HEK293T (cell line): ENCODE measurements around the gene TBC1D8.

ENCODE experiments used
- CTCF ChIA-PET: fragments of 350-600 bp; formaldehyde crosslinking; extraction: SDS; loops from one replicate; lab custom pipeline; 2021; ENCODE audit warnings: antibody characterized with exemption, inconsistent platforms; lab: Yijun Ruan, JAX
- POLR2A ChIA-PET: fragments of 350-600 bp; formaldehyde crosslinking; extraction: SDS; loops from one replicate; lab custom pipeline; 2020; ENCODE audit warnings: antibody characterized with exemption, inconsistent platforms; lab: Yijun Ruan, JAX
- DNase-seq: peaks from one replicate; pipeline ENCODE4 v3.0.0; 2012; ENCODE audit warnings: mixed read lengths; ENCODE audit errors: extremely low spot score
- ARNT ChIP-seq: fragments of 450-650 bp; IDR thresholded peaks from 2 replicates; pipeline ENCODE4 v1.6.1; 2017; ENCODE audit warnings: mild to moderate bottlenecking
- BHLHE40 ChIP-seq: fragments of 450-650 bp; IDR thresholded peaks from 2 replicates; pipeline ENCODE4 v1.6.1; 2016; ENCODE audit warnings: mild to moderate bottlenecking, moderate library complexity, borderline replicate concordance
- CTBP1 ChIP-seq: fragments of 450-650 bp; IDR thresholded peaks from 2 replicates; pipeline ENCODE4 v1.6.1; 2016; ENCODE audit warnings: borderline replicate concordance
- ELF4 ChIP-seq: fragments of 450-650 bp; IDR thresholded peaks from 2 replicates; pipeline ENCODE4 v1.6.1; 2017; ENCODE audit warnings: antibody characterized with exemption
- FOXA1 ChIP-seq: fragments of 450-650 bp; IDR thresholded peaks from 2 replicates; pipeline ENCODE4 v1.6.1; 2016; ENCODE audit warnings: mild to moderate bottlenecking
- FOXK2 ChIP-seq: fragments of 450-650 bp; IDR thresholded peaks from 2 replicates; pipeline ENCODE4 v1.6.1; 2016; ENCODE audit warnings: mild to moderate bottlenecking
- FOXM1 ChIP-seq: fragments of 450-650 bp; IDR thresholded peaks from 2 replicates; pipeline ENCODE4 v1.6.1; 2017; ENCODE audit warnings: mild to moderate bottlenecking, borderline replicate concordance
- HDGF ChIP-seq: fragments of 450-650 bp; IDR thresholded peaks from 2 replicates; pipeline ENCODE4 v1.6.1; 2017; ENCODE audit warnings: antibody characterized with exemption, borderline replicate concordance
- L3MBTL2 ChIP-seq: fragments of 450-650 bp; conservative IDR thresholded peaks from 2 replicates; pipeline ENCODE4 v1.6.1; 2016; ENCODE audit warnings: mild to moderate bottlenecking
- LEF1 ChIP-seq: fragments of 450-650 bp; IDR thresholded peaks from 2 replicates; pipeline ENCODE4 v1.6.1; 2017; ENCODE audit warnings: mild to moderate bottlenecking, borderline replicate concordance
- NFRKB ChIP-seq: fragments of 450-650 bp; IDR thresholded peaks from 2 replicates; pipeline ENCODE4 v1.6.1; 2016; ENCODE audit warnings: mild to moderate bottlenecking, moderate library complexity
- SP1 ChIP-seq: fragments of 450-650 bp; IDR thresholded peaks from 2 replicates; pipeline ENCODE4 v1.6.1; 2017
- SUZ12 ChIP-seq: fragments of 450-650 bp; IDR thresholded peaks from 2 replicates; pipeline ENCODE4 v1.6.1; 2016; ENCODE audit warnings: mild to moderate bottlenecking
- TARDBP ChIP-seq: fragments of 450-650 bp; IDR thresholded peaks from 2 replicates; pipeline ENCODE4 v1.6.1; 2016
- ZNF384 ChIP-seq: fragments of 450-650 bp; IDR thresholded peaks from 2 replicates; pipeline ENCODE4 v1.6.1; 2016
- TF ChIP-seq, protein P1 (sequence below): fragments of 450-650 bp; IDR thresholded peaks from 2 replicates; pipeline ENCODE4 v1.6.1; 2016

Gene TBC1D8

DNA sequence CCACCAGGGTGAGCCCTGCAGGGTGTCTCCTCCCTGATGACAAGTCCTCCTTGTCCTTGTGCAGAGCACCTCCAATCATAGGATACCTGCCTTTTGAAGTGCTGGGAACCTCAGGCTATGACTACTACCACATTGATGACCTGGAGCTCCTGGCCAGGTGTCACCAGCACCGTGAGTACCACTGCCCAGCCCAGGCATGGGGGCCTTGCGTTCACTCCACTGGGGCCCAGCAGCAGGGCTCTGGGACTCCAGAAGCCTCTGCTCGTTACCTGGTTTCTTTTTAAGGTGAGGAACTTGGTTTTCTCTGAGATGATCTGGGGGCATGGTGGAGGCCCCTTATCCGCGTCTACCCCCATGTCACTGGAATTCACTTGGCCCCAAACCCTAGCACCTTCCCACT lies 185.6 kb downstream of the TBC1D8 start:
- no peak for DNase-seq
- TF ChIP-seq ELF4 (no peak), FOXM1 (no peak), BHLHE40 (no peak), SUZ12 (no peak), SP1 (no peak), FOXK2 (no peak), LEF1 (no peak), ZNF384 (no peak), NFRKB (no peak), CTBP1 (no peak), FOXA1 (no peak), TARDBP (no peak), ARNT (no peak), L3MBTL2 (no peak)
- TF ChIP-seq, protein P1, sequence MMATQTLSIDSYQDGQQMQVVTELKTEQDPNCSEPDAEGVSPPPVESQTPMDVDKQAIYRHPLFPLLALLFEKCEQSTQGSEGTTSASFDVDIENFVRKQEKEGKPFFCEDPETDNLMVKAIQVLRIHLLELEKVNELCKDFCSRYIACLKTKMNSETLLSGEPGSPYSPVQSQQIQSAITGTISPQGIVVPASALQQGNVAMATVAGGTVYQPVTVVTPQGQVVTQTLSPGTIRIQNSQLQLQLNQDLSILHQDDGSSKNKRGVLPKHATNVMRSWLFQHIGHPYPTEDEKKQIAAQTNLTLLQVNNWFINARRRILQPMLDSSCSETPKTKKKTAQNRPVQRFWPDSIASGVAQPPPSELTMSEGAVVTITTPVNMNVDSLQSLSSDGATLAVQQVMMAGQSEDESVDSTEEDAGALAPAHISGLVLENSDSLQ, result no peak
- ChIA-PET POLR2A (no interaction called here), CTCF (no interaction called here)

DNA sequence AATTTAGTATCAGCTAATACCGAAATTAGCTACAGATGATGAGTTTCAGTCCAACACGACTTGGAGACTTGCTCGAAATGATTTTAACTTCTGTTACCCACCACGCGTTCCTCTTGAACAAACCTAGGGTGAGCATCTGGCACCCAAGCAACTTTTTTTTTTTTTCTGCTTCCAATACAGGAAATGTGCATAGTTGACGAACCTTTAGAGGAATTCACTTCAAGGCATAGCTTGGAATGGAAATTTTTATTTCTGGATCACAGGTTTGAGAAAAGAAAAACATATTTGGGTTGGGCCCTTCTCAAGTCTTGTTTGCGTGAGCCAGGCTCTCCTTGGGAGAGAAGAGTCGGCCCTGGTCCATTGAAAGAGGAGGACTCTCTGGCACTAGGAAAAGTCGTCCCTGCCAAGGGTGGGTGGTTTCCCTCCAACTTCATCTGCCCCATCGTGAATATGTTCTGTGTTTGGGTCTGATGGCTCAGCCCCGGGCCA lies 186.5 kb downstream of the TBC1D8 start:
- TF ChIP-seq ELF4 (no peak), ZNF384 (no peak), SUZ12 (no peak), L3MBTL2 (no peak), BHLHE40 (no peak), FOXK2 (no peak), SP1 (no peak), LEF1 (no peak), ARNT (no peak), NFRKB (no peak), TARDBP (no peak)
- TF ChIP-seq, protein P1, result no peak
- DNase-seq, result no peak
- ChIA-PET POLR2A (no interaction called here), CTCF (no interaction called here)

GRCh38 chr2:100964222-100964621 lies 187.0 kb downstream of the TBC1D8 start:
- ChIA-PET POLR2A (no interaction called here), CTCF (no interaction called here)
- TF ChIP-seq LEF1 (no peak), SP1 (no peak), ARNT (no peak), FOXA1 (no peak), ELF4 (no peak), SUZ12 (no peak), NFRKB (no peak), L3MBTL2 (no peak), FOXM1 (no peak), CTBP1 (no peak), FOXK2 (no peak), ZNF384 (no peak)
- DNase-seq, result no peak

- CTCF ChIA-PET, result no interaction called here
- DNase-seq, result no peak
- POLR2A ChIA-PET, result no interaction called here
- TF ChIP-seq HDGF (no peak), L3MBTL2 (no peak), BHLHE40 (no peak), CTBP1 (no peak), ELF4 (no peak), FOXM1 (no peak), NFRKB (no peak), TARDBP (no peak), SUZ12 (no peak), SP1 (no peak), FOXK2 (no peak), FOXA1 (no peak), LEF1 (no peak)
Measured at GRCh38 chr2:100963026-100963375, 188.2 kb downstream of the TBC1D8 start.

GRCh38 chr2:100962366-100963025 lies 188.7 kb downstream of the TBC1D8 start:
- DNase-seq, result no peak
- no peak for TF ChIP-seq SUZ12
- no peak for TF ChIP-seq NFRKB
- no peak for TF ChIP-seq LEF1
- TF ChIP-seq L3MBTL2, result no peak
- no peak for TF ChIP-seq ELF4
- TF ChIP-seq, protein P1, result no peak
- no peak for TF ChIP-seq SP1
- no peak for TF ChIP-seq FOXA1
- TF ChIP-seq TARDBP, result no peak
- TF ChIP-seq FOXM1, result no peak
- TF ChIP-seq BHLHE40, result no peak
- TF ChIP-seq CTBP1, result no peak
- no peak for TF ChIP-seq ARNT
- no peak for TF ChIP-seq FOXK2
- TF ChIP-seq HDGF, result no peak
- no peak for TF ChIP-seq ZNF384
- POLR2A ChIA-PET, result no interaction called here
- CTCF ChIA-PET, result no interaction called here

DNA sequence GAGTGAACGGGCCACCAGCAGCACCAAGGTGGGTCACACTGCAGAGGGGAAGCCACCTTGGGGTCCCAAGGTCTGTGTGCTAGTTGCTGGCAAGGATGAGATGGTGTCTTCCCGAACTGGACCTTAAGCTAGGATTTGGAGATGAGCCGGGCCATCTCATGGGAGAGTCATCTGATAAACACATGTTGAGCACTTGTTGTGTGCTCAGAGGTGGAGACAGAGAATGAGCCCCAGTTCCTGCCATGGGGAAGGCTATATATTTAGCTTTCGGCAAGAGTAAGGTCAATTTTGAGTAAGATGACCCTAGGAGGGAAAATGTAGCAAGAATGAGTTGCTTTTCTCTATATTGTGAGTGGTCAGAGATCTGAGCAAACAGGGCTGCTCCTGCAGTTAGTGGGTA lies 190.5 kb downstream of the TBC1D8 start:
- ChIA-PET CTCF (no interaction called here), POLR2A (no interaction called here)
- TF ChIP-seq ARNT, result no peak
- DNase-seq, result no peak
